Ureter (tissue), 1 donor: ENCODE measurements around the gene LY86. TPM values are rescaled to one million over a fixed set of nuclear protein-coding genes. Genes with fewer than 3 reads are reported as not detected.

Experiments
- DNase-seq: peaks from one replicate; pipeline ENCODE4 v3.0.0-alpha.2; 2020; ENCODE audit warnings: low spot score
- total RNA-seq: library from RNA; stranded (reverse); gene quantifications from one replicate; pipeline ENCODE4 v1.2.4, GENCODE V29; 2023
- donor health status: DM: yes; HTN: yes; CAD: no.

Gene LY86
- total RNA-seq, 1 donor from 2014 or later: 1.8 TPM

GRCh38 chr6:6570929-6571671 is 17.4 kb upstream of the LY86 start:
- no peak for DNase-seq

GRCh38 chr6:6575143-6575542 is 13.4 kb upstream of the LY86 start:
- DNase-seq: no peak

GRCh38 chr6:6577735-6578134 is 10.8 kb upstream of the LY86 start:
- DNase-seq: no peak

- DNase-seq: no peak
Observed at GRCh38 chr6:6579281-6579680, 9.2 kb upstream of the LY86 start.

GRCh38 chr6:6580225-6580856 is 8.2 kb upstream of the LY86 start:
- DNase-seq: no peak

- DNase-seq: no peak
Observed at GRCh38 chr6:6581054-6581453, 7.5 kb upstream of the LY86 start.

- DNase-seq: no peak
Observed at GRCh38 chr6:6582131-6582530, 6.4 kb upstream of the LY86 start.

GRCh38 chr6:6583836-6584235 is 4.7 kb upstream of the LY86 start:
- no peak for DNase-seq

GRCh38 chr6:6584310-6585002 is 4.1 kb upstream of the LY86 start:
- no peak for DNase-seq

- no peak for DNase-seq
Observed at GRCh38 chr6:6585003-6585311, 3.6 kb upstream of the LY86 start.

GRCh38 chr6:6586167-6586566 is 2.4 kb upstream of the LY86 start:
- no peak for DNase-seq

- no peak for DNase-seq
Observed at GRCh38 chr6:6586671-6587526, 1.6 kb upstream of the LY86 start.

GRCh38 chr6:6587696-6588063 is 840 bp upstream of the LY86 start:
- DNase-seq: no peak

- no peak for DNase-seq
Observed at GRCh38 chr6:6588924-6589709, 597 bp downstream of the LY86 start.

GRCh38 chr6:6590530-6590929 is 2.0 kb downstream of the LY86 start:
- DNase-seq: no peak

- no peak for DNase-seq
Observed at GRCh38 chr6:6591778-6592465, 3.4 kb downstream of the LY86 start.

- DNase-seq: no peak
Observed at GRCh38 chr6:6592826-6593475, 4.4 kb downstream of the LY86 start.

- no peak for DNase-seq
Observed at GRCh38 chr6:6593867-6594468, 5.4 kb downstream of the LY86 start.

GRCh38 chr6:6595025-6595424 is 6.5 kb downstream of the LY86 start:
- DNase-seq: no peak

- no peak for DNase-seq
Observed at GRCh38 chr6:6595952-6596351, 7.4 kb downstream of the LY86 start.
